DLD1 (cell line): Measurements from ENCODE around the gene P2RY10.
"Not testable (repeated sequence)": the region's sequence is repeated elsewhere in the genome, so short reads cannot be mapped to it uniquely, and the experiment has no call there.

Experiments used
- in situ Hi-C: cut with HindIII; loops from 2 replicates; pipeline ENCODE4 v1.10.0; 2017; ENCODE audit warnings: low sequenced_read_pairs

Gene P2RY10

GRCh38 chrX:78945186-78945912 is at the start of gene P2RY10:
Gene P2RY10, plus strand, starts transcription at chrX:78945391. Its CDS starts 15,130 bp downstream, at chrX:78960521.
- in situ Hi-C loops: no loop called here

GRCh38 chrX:78922754-78923153 is 22.4 kb upstream of the P2RY10 start:
- in situ Hi-C loops: no loop called here

DNA sequence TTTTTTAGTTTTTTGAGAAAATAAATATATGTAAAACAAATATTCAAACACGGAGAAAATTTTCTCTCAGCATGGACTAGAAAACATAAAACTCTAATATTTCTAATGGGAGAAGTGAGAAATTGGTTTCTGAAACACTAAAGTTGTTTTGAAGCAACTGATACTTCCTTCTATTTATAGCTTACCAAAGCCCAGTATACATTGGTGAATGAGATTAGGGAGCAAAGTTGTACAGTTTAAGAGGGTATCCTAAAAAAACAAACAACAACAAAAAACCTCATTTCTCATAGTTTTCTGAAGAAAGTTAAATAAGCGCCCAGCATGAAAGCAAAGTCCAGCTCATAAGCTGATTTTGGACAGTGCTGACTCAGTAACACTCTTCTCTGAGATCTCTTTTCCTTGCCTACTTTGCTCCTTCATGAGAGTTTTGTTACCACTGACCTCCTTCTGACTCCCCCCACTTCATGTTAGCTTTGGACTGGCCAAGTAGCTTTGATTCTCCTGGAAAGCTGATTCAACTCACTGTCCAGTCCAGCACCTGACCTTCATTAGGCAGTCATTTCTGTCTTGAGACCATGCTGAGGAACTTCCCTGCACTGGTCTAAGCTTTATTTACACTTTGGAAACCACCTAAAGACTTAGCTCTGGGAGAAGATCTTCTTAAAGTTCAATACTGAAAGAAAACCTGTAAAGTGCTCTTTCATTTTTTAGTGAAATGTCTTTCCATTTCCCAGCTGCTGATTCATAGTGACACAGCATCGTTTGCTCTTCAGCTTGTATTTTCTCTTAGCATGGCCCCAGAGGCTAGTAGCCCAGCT is 21.8 kb upstream of the P2RY10 start:
- in situ Hi-C loops: no loop called here

- in situ Hi-C loops: no loop called here
Observed at GRCh38 chrX:78931814-78932213, 13.4 kb upstream of the P2RY10 start.

GRCh38 chrX:78934866-78935265 is 10.3 kb upstream of the P2RY10 start:
- in situ Hi-C loops: no loop called here

DNA sequence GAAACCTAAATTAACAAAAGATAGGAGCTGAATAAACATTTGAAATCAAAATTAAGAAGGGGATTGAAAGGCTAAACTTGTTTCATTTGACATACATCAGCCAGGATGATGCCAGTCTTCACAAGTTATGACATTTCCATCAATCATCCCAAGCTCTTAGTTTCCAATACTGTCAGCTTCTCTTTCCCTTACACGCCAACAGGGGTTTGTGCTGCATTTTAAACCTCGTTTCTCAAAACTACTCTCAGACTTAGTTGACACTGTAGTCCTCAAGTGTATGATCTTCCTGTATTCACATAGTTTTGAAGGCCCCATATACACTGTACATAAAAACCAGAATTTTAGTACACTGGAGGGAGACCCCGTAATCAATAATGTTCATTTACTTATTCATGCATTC is 840 bp upstream of the P2RY10 start:
- in situ Hi-C loops: no loop called here

GRCh38 chrX:78946178-78946931 is 1.2 kb downstream of the P2RY10 start:
- in situ Hi-C loops: no loop called here

DNA sequence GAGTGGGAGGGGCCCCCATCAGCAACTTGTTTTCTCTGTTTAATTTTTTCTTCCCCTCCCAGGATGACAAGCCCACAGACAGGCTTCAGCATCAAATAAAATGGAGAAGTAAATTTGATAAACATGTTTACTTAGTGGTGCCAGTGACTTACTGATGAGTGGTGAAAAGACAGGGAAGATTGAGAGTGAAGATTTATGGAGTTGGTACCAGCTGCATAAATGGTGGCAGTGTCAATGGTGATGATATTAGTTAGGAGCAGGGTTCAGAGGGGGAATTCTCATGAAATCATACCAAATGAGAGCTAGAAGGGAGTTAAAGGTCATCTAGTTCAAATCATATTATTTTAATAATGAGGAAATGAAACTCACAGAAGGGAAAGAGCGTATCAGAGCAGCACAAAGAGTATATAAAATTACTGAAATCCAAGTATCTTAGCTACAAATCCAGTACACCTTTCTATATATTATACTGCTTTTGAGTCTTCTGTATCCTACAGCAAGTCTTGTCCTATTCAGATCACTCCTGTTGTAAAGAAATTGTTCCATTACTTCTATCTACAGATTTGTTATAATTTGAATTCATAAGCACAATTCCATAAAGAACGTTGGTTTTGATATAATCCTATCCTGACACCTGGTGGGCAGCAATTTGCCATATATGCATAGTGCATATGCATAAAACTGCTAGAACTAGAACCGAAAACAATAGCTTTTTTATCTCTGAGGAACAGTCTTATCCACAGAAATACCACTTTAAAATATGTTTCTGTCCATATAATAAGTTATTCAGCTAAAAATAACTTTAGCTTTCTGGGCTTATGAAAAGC is 5.0 kb downstream of the P2RY10 start:
- in situ Hi-C loops: no loop called here

GRCh38 chrX:78957049-78957767 is 12.0 kb downstream of the P2RY10 start:
- in situ Hi-C loops: no loop called here

- in situ Hi-C loops: no loop called here
Observed at GRCh38 chrX:78957768-78958130, 12.6 kb downstream of the P2RY10 start.

GRCh38 chrX:78958419-78959116 is 13.4 kb downstream of the P2RY10 start:
- in situ Hi-C loops: no loop called here

DNA sequence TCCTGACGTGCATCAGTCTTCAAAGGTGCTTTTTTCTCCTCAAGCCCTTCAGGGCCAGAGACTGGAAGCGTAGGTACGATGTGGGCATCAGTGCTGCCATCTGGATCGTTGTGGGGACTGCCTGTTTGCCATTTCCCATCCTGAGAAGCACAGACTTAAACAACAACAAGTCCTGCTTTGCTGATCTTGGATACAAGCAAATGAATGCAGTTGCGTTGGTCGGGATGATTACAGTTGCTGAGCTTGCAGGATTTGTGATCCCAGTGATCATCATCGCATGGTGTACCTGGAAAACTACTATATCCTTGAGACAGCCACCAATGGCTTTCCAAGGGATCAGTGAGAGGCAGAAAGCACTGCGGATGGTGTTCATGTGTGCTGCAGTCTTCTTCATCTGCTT is 15.7 kb downstream of the P2RY10 start:
- in situ Hi-C loops: no loop called here

- in situ Hi-C loops: no loop called here
Observed at GRCh38 chrX:78964598-78964997, 19.4 kb downstream of the P2RY10 start.

- in situ Hi-C loops: no loop called here
Observed at GRCh38 chrX:78979789-78980464, 34.7 kb downstream of the P2RY10 start.

- in situ Hi-C loops: no loop called here
Observed at GRCh38 chrX:78989349-78989748, 44.2 kb downstream of the P2RY10 start.

- in situ Hi-C loops: no loop called here
Observed at GRCh38 chrX:78997870-78998558, 52.8 kb downstream of the P2RY10 start.

DNA sequence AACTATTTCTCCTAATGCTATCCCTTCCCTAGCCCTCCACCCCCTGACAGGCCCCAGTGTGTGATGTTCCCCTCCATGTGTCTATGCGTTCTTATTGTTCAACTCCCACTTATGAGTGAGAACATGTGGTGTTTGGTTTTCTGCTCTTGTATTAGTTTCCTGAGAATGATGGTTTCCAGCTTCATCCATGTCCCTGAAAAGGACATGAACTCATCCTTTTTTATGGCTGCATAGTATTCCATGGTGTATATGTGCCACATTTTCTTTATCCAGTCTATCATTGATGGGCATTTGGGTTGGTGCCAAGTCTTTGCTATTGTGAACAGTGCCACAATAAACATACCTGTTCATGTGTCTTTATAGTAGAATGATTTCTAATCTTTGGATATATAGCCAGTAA is 62.3 kb downstream of the P2RY10 start:
- in situ Hi-C loops: not testable (repeated sequence)
